ENCODE measurements around the gene RNLS.
"Not testable (repeated sequence)": the region's sequence is repeated elsewhere in the genome, so short reads cannot be mapped to it uniquely, and the experiment has no call there.

- TF ChIP-seq, protein P1, sequence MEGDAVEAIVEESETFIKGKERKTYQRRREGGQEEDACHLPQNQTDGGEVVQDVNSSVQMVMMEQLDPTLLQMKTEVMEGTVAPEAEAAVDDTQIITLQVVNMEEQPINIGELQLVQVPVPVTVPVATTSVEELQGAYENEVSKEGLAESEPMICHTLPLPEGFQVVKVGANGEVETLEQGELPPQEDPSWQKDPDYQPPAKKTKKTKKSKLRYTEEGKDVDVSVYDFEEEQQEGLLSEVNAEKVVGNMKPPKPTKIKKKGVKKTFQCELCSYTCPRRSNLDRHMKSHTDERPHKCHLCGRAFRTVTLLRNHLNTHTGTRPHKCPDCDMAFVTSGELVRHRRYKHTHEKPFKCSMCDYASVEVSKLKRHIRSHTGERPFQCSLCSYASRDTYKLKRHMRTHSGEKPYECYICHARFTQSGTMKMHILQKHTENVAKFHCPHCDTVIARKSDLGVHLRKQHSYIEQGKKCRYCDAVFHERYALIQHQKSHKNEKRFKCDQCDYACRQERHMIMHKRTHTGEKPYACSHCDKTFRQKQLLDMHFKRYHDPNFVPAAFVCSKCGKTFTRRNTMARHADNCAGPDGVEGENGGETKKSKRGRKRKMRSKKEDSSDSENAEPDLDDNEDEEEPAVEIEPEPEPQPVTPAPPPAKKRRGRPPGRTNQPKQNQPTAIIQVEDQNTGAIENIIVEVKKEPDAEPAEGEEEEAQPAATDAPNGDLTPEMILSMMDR (conservative IDR thresholded peaks at IDR 0.05 in 1 of 2, IDR thresholded peaks at IDR 0.05 in 1 of 2; ENCODE audit: extremely low read depth in 1 of 2, insufficient read depth in 1 of 2, low read depth in 1 of 2, low read length in 2 of 2), result not testable (repeated sequence)
- not testable (repeated sequence) for TF ChIP-seq EZH2 (IDR thresholded peaks at IDR 0.05; ENCODE audit: borderline replicate concordance, low read length)
Observed at GRCh38 chr10:88355750-88356149, 227.4 kb downstream of the RNLS start.

Measured in mammary epithelial cell (primary cell).